Activated CD8-positive, alpha-beta memory T cell treated with anti-CD3 and anti-CD28 coated beads, Interleukin-2, amount 50 U/mL, for 48 hours (primary cell): Measurements from ENCODE around the gene GSS.
"Not testable (repeated sequence)": the region's sequence is repeated elsewhere in the genome, so short reads cannot be mapped to it uniquely, and the experiment has no call there.

Source experiments
- DNase-seq: peaks from one replicate; pipeline ENCODE4 v3.0.0-alpha.2; 2020

GSS gene

GRCh38 chr20:34942301-34942700 lies 13.3 kb downstream of the GSS start:
- no peak for DNase-seq

GRCh38 chr20:34941226-34941625 lies 14.4 kb downstream of the GSS start:
- DNase-seq, result no peak

- no peak for DNase-seq
These were observed 15.5 kb downstream of the GSS start for GRCh38 chr20:34940081-34940481.

DNA sequence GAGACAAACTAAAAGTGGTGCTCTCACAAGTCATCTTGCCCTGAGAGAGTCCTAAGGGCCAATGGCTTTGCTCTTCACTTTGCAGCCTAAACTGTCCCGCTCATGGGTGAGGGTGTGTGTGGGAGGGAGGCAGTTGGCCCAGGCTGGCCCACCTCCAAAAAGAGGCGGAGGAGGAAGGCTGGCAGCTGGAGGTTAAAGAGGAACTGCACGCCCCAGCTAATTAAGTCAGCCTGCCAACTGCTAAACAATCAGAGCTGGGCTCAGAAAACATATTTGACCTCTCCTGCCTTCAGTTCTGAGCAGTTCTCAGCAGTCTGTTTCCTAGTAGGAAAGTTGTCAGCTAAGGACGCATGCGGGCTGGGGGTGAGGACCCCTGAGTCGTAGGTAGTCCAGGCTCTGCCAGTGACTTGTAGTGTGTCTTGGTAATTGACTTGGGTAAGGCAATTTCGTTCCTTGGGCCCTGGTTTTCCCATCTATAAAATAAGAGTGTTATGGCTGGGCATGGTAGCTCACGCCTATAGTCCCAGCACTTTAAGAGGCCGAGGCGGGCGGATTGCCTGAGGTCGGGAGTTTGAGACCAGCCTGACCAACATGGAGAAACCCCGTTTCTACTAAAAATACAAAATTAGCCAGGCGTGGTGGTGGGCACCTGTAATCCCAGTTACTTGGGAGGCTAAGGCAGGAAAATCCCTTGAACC lies 17.0 kb downstream of the GSS start:
- DNase-seq, result no peak

- no peak for DNase-seq
These were observed 23.8 kb downstream of the GSS start for GRCh38 chr20:34931771-34932170.

DNA sequence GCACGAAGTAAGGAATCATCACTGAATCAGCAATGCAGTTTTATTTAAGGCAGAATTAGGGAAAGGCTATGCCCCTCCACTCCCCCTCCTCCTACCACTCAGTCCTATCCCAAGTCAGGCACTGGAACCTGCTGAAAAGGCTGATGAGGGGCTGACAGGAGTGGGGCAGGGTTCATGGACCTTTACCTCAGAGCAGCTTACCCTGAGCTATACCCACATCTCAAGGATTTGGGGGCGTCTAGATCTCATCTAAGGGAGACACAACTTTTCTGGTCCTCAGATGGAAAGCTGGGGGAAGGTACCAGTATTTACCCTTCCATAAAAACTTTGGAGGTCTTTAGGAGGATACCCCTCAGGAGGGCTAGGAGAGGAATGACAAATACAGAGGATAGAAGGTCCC lies 27.2 kb downstream of the GSS start:
- no peak for DNase-seq

DNA sequence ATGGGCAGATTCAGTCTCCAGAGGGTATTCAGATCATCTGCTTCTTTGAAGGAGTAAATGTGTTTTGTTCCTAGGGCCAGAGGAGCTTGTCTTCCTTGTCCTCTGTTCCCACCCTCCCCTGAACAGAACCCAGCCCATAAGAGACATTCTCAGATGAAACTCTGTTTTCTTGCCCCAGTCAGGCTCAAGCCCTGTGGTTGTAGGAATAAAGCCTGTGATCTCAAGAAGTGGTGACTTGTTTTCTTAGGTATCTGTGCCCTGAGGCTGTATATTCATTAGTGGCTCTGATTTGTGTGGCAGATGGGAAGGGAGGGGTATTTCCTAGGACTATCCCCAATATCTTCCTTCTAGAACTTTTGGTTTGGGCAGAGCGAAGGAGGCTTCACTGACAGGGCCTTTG lies 27.9 kb downstream of the GSS start:
- no peak for DNase-seq

GRCh38 chr20:34926581-34926980 lies 29.0 kb downstream of the GSS start:
- no peak for DNase-seq

DNA sequence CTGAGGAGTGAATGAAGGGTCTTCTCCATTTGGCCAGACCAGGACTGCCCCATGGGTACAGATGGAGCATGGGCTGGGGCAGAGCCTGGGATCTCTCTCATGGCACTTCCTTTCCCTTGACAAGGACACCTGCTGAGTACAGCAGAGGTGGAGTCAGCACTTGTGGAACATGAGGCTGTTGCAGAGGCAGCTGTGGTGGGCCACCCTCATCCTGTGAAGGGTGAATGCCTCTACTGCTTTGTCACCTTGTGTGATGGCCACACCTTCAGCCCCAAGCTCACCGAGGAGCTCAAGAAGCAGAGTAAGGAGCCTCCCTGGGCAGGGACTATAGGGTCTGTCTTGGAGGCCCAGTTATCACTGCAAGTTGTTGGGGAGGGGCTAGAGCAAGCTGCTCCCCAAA lies 29.6 kb downstream of the GSS start:
- DNase-seq, result no peak

DNA sequence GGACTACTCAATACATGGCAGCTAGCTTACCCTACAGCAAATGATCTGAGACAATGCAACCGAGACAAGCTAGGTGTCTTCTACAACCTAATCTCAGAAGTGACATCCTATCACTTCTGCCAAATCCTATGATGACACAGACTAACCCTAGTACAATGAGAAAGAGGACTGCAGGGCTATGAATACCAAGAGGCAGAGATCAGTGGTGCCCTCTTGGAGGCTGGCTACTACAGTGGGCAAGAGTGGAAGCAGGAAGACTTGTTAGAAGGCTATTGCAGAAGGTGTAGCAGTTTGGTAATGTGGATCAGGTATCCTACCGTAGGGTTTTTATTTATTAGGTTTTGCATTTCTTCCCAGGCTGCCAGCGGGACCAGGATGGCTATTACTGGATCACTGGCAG lies 30.3 kb downstream of the GSS start:
- no peak for DNase-seq

DNA sequence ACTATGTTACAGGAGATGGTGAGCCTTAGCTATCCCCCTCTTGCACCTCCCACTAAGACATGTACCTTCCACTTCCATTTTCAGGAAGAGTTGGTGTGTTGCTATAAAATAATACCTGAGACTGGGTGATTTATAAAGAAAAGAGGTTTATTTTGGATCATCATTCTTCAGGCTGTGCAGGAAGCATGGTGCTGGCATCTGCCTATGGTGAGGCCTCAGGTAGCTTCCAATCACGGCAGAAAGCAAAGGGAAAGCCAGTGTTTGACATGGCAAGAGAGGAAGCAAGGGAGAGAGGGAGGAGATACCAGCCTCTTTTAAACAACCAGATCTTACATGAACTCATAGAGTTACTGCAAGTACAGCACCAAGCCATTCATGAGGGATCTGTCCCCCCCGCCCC lies 32.2 kb downstream of the GSS start:
- no peak for DNase-seq

- no peak for DNase-seq
These were observed 32.8 kb downstream of the GSS start for GRCh38 chr20:34922654-34923381.

- no peak for DNase-seq
These were observed 34.2 kb downstream of the GSS start for GRCh38 chr20:34921436-34921835.

GRCh38 chr20:34920055-34920454 lies 35.6 kb downstream of the GSS start:
- no peak for DNase-seq

- no peak for DNase-seq
These were observed 38.7 kb downstream of the GSS start for GRCh38 chr20:34916774-34917354.

DNA sequence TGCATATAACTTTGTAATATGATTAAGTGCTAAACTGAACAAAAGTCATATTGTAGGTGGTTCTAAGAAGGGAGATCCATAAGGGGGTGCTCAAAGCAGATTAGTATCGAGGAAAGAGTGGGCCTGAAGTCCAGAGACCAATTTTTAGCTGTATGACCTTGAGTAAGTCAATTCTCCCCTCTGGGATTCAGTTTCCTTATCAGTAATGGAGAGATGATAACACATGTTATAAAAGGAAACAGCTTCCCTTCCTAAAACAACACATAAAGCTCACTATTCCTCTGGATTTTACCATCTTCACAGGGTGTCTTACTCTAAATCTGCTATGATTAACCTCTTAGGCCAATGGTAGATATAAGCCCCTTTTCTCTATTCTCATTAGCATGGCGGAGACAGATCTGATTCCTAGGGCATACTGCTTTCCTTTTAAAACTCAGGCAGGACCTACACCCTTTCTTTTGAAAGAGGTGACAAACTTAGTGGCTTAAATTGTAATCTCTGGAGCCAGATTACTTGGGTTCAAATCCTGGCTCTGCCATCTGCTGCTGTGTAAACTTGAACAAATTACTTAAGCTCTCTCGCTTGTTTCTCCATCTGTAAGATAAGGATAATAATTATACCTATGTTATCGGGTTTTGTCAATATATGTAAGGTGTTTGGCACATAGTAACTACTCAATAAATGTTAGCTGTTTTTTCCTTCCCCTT lies 39.7 kb downstream of the GSS start:
- DNase-seq, result no peak

GRCh38 chr20:34915131-34915530 lies 40.5 kb downstream of the GSS start:
- no peak for DNase-seq

- no peak for DNase-seq
These were observed 47.8 kb downstream of the GSS start for GRCh38 chr20:34907616-34908469.

- no peak for DNase-seq
These were observed 51.4 kb downstream of the GSS start for GRCh38 chr20:34904202-34904621.

GRCh38 chr20:34898731-34899130 lies 56.9 kb downstream of the GSS start:
- DNase-seq, result not testable (repeated sequence)

DNA sequence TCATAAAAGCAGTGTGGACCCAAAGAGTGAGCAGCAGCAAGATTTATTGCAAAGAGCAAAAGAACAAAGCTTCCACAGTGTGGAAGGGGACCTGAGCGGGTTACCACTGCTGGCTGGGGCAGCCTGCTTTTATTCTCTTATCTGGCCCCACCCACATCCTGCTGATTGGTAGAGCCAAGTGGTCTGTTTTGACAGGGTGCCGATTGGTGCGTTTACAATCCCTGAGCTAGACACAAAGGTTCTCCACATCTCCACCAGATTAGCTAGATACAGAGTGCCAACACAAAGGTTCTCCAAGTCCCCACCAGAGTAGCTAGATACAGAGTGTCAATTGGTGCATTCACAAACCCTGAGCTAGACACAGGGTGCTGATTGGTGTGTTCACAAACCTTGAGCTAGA lies 57.5 kb downstream of the GSS start:
- DNase-seq, result not testable (repeated sequence)

GRCh38 chr20:34896086-34896621 lies 59.5 kb downstream of the GSS start:
- no peak for DNase-seq
